CD4-positive, CD25-positive, alpha-beta regulatory T cell (primary cell): ENCODE results near the gene BABAM2. TPM values are rescaled to one million over a fixed set of nuclear protein-coding genes. Genes with fewer than 3 reads are reported as not detected.

ENCODE experiments used
- ATAC-seq, 2 donors: fragments of 150-1000 bp; cut with Tn5 transposase; one replicate each; pipeline ENCODE4 v1.10.0; 2021; ENCODE audit warnings: low read depth in 2 of 2, moderate number of reproducible peaks in 2 of 2, moderate library complexity in 1 of 2
- DNase-seq, 3 donors: peaks; one replicate each; pipeline versions ENCODE4 v3.0.0 to v3.0.0-alpha.2; 2012 to 2022; ENCODE audit warnings: mixed read lengths in 1 of 3
- H3K27ac ChIP-seq: one replicate; pipeline ENCODE4 v1.7.0; 2013; ENCODE audit warnings: mild to moderate bottlenecking, low read length; ENCODE audit not compliant: insufficient read depth, poor library complexity, severe bottlenecking
- H3K27me3 ChIP-seq: one replicate; pipeline ENCODE4 v1.7.0; 2013; ENCODE audit warnings: low read length; ENCODE audit not compliant: control insufficient read depth, insufficient read depth
- H3K36me3 ChIP-seq: one replicate; pipeline ENCODE4 v1.7.0; 2013; ENCODE audit warnings: mild to moderate bottlenecking, low read length, moderate library complexity; ENCODE audit not compliant: control insufficient read depth, insufficient read depth
- H3K4me1 ChIP-seq: 2 replicates; pipeline ENCODE4 v1.7.0; 2013; ENCODE audit warnings: mild to moderate bottlenecking, low read length; ENCODE audit not compliant: insufficient read depth, control insufficient read depth, poor library complexity, severe bottlenecking
- H3K4me3 ChIP-seq: one replicate; pipeline ENCODE4 v1.7.0; 2013; ENCODE audit warnings: low read depth, mild to moderate bottlenecking, low read length, moderate library complexity
- H3K9me3 ChIP-seq, 2 experiments: 1 replicate in 1 of 2; 2 replicates in 1 of 2; pipeline ENCODE4 v1.7.0; 2013; ENCODE audit warnings: low read length in 2 of 2, mild to moderate bottlenecking in 1 of 2, moderate library complexity in 1 of 2; ENCODE audit not compliant: control insufficient read depth in 2 of 2
- H3K27ac Mint-ChIP-seq, 3 donors: one replicate each; pipeline ENCODE4 v1.8.0; 2020 to 2022; ENCODE audit warnings: mild to moderate bottlenecking in 3 of 3, mixed read lengths in 3 of 3, moderate library complexity in 2 of 3
- H3K27me3 Mint-ChIP-seq: one replicate; pipeline ENCODE4 v1.8.0; 2022; ENCODE audit warnings: mild to moderate bottlenecking, mixed read lengths
- H3K36me3 Mint-ChIP-seq: one replicate; pipeline ENCODE4 v1.8.0; 2020; ENCODE audit warnings: mixed read lengths
- H3K4me1 Mint-ChIP-seq, 4 donors: one replicate each; pipeline ENCODE4 v1.8.0; 2020 to 2022; ENCODE audit warnings: mixed read lengths in 4 of 4, mild to moderate bottlenecking in 1 of 4
- H3K4me3 Mint-ChIP-seq, 4 donors: one replicate each; pipeline ENCODE4 v1.8.0; 2020 to 2022; ENCODE audit warnings: mild to moderate bottlenecking in 4 of 4, mixed read lengths in 4 of 4, moderate library complexity in 3 of 4
- H3K9me3 Mint-ChIP-seq, 7 donors: one replicate each; pipeline ENCODE4 v1.8.0; 2020 to 2022; ENCODE audit warnings: mixed read lengths in 7 of 7, mild to moderate bottlenecking in 3 of 7, moderate library complexity in 2 of 7
- polyA plus RNA-seq, 4 donors: library from polyadenylated mRNA; unstranded; fragments of 300-500 nt; fragmentation: Illumina TruSeq; gene quantifications; one replicate each; pipeline ENCODE4 v1.2.3, GENCODE V29; 2021
- total RNA-seq: library from RNA; stranded (reverse); gene quantifications from one replicate; pipeline ENCODE4 v1.2.3, GENCODE V29; 2022

BABAM2 gene
- total and polyA plus RNA-seq, 5 donors from 2014 or later, result 42.9 to 70.0 (median 58.5) TPM

GRCh38 chr2:28080911-28081310, 190.4 kb downstream of the BABAM2 start:
- H3K4me3 Mint-ChIP-seq, result no peak overlapping the region
- H3K27ac ChIP-seq, result no peak overlapping the region
- H3K27me3 Mint-ChIP-seq, result no peaks in the 10 kb centered on the region
- no peaks in the 10 kb centered on the region for H3K4me1 ChIP-seq
- no peaks in the 10 kb centered on the region for H3K36me3 ChIP-seq
- H3K4me3 ChIP-seq, result no peak overlapping the region
- ATAC-seq (no peak), DNase-seq (no peak)
- peaks cover 4 to 30% (median 16%) of the 10 kb centered on the region in 4 donors for H3K4me1 Mint-ChIP-seq
- no peaks in the 10 kb centered on the region for H3K9me3 Mint-ChIP-seq
- H3K9me3 ChIP-seq, result no peaks in the 10 kb centered on the region
- H3K27ac Mint-ChIP-seq, result no peak overlapping the region
- peaks cover 9% of the 10 kb centered on the region for H3K36me3 Mint-ChIP-seq
- no peaks in the 10 kb centered on the region for H3K27me3 ChIP-seq

DNA sequence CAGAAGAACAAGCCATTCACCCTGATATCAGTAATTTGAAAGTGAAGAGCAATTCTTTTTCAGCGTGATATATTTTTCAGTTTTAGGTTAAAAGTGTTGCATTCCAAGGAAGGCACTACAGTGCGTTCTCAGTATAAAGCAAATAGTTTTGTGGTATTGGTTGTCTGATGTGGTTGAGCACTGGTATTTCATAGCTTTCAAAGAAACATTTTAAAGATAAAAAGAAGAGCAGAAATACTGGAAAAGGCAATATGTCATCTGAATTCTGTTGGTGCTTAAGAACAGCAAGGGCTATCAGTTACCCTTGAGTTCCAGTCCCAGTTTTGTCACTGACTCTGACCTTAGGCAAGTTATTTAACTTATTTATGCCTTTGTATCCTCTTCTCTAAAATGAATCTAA, 191.6 kb downstream of the BABAM2 start:
- Mint-ChIP-seq H3K4me3 (no peak overlapping the region), H3K27me3 (no peaks in the 10 kb centered on the region), H3K4me1 (peaks cover 4 to 30% (median 17%) of the 10 kb centered on the region in 4 donors)

DNA sequence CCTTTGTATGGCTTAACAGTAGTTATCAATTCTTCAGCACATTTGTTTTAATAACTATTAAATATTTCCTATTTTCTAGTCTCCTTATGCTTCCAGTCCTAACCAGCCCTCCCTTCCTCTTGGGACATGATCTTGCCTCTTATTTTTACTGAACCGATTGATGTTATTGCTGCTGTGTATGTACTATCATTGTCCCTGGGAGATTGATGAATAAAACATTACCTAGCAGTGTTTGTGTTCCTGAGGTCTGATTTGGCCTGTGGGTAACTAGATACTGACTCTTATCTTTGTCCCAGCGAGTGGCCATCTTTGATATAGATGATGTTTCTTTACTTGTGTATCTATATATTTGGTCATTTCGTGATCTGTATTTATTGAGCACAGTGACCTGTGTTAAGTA, 192.9 kb downstream of the BABAM2 start:
- no peaks in the 10 kb centered on the region for H3K36me3 ChIP-seq
- Mint-ChIP-seq H3K27ac (peak overlapping the region in 1 of 3 donors; percentile 71), H3K4me3 (no peak overlapping the region), H3K4me1 (peaks cover 4 to 27% (median 17%) of the 10 kb centered on the region in 4 donors), H3K9me3 (no peaks in the 10 kb centered on the region), H3K36me3 (peaks cover 13% of the 10 kb centered on the region), H3K27me3 (no peaks in the 10 kb centered on the region)
- H3K27ac ChIP-seq, result no peak overlapping the region
- ATAC-seq (no peak), DNase-seq (no peak)
- H3K9me3 ChIP-seq, result no peaks in the 10 kb centered on the region
- H3K4me3 ChIP-seq, result no peak overlapping the region
- no peaks in the 10 kb centered on the region for H3K4me1 ChIP-seq
- no peaks in the 10 kb centered on the region for H3K27me3 ChIP-seq

More for the DNA sequence above, 191.6 kb downstream of the BABAM2 start:
- Histone ChIP-seq H3K27ac (no peak overlapping the region), H3K9me3 (no peaks in the 10 kb centered on the region), H3K4me1 (no peaks in the 10 kb centered on the region), H3K27me3 (no peaks in the 10 kb centered on the region), H3K36me3 (no peaks in the 10 kb centered on the region), H3K4me3 (no peak overlapping the region)
- H3K36me3 Mint-ChIP-seq, result peaks cover 12% of the 10 kb centered on the region
- H3K27ac Mint-ChIP-seq, result no peak overlapping the region
- ATAC-seq (no peak), DNase-seq (no peak)
- H3K9me3 Mint-ChIP-seq, result no peaks in the 10 kb centered on the region

DNA sequence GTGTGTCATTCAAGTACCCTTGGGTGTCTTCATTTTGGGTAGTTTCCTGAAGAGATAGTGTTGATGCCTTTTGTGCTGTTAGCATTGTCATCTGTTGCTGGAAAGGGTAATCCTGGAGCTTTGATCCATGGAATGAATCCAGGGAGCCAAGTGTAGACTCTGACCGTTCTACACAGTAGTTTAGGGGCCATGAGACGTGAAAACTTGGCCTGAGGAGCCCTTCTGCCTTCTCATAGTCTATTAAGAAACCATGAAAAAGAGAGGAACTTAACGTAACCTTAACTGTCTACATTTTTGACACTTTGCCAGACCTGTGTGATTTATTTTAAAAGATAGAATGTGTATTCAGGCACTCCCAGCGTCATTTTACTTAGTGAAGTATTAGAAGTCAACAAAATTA, 194.0 kb downstream of the BABAM2 start:
- no peaks in the 10 kb centered on the region for H3K27me3 Mint-ChIP-seq
- no peaks in the 10 kb centered on the region for H3K4me1 ChIP-seq
- no peak overlapping the region for H3K27ac ChIP-seq
- no peak overlapping the region for H3K27ac Mint-ChIP-seq
- no peak for DNase-seq
- H3K27me3 ChIP-seq, result no peaks in the 10 kb centered on the region
- H3K9me3 Mint-ChIP-seq, result no peaks in the 10 kb centered on the region
- peaks cover 17% of the 10 kb centered on the region for H3K36me3 Mint-ChIP-seq
- peaks cover 4 to 26% (median 18%) of the 10 kb centered on the region in 4 donors for H3K4me1 Mint-ChIP-seq
- no peaks in the 10 kb centered on the region for H3K36me3 ChIP-seq
- ATAC-seq, result no peak
- H3K4me3 Mint-ChIP-seq, result no peak overlapping the region
- no peak overlapping the region for H3K4me3 ChIP-seq
- H3K9me3 ChIP-seq, result no peaks in the 10 kb centered on the region

DNA sequence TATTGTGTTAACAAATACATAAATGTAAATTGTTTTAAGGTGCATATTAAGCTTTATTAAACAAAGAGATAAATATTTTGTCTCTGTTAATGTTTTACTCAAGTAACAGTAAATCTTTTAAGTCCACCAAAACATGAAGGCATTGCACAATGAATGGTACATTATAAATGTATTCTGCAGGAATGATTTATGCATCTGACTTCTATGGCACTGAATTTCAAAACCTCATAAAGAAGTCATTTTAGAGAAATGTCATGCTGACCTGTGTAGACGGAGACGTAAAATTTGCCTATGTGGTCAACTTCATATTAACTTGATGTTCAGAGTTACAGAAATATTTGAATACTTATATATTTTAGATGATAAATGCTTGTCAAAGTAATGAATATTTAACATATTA, 194.7 kb downstream of the BABAM2 start:
- Histone ChIP-seq H3K27ac (no peak overlapping the region), H3K9me3 (no peaks in the 10 kb centered on the region), H3K36me3 (no peaks in the 10 kb centered on the region), H3K4me3 (no peak overlapping the region), H3K27me3 (no peaks in the 10 kb centered on the region), H3K4me1 (no peaks in the 10 kb centered on the region)
- no peaks in the 10 kb centered on the region for H3K27me3 Mint-ChIP-seq
- DNase-seq, result no peak
- H3K36me3 Mint-ChIP-seq, result peaks cover 17% of the 10 kb centered on the region
- ATAC-seq, result no peak
- H3K4me1 Mint-ChIP-seq, result peaks cover 4 to 23% (median 18%) of the 10 kb centered on the region in 4 donors
- H3K4me3 Mint-ChIP-seq, result no peak overlapping the region
- no peaks in the 10 kb centered on the region for H3K9me3 Mint-ChIP-seq
- no peak overlapping the region for H3K27ac Mint-ChIP-seq

GRCh38 chr2:28086611-28087010, 196.1 kb downstream of the BABAM2 start:
- Histone ChIP-seq H3K4me1 (no peaks in the 10 kb centered on the region), H3K27ac (no peak overlapping the region), H3K36me3 (no peaks in the 10 kb centered on the region), H3K9me3 (no peaks in the 10 kb centered on the region), H3K4me3 (no peak overlapping the region), H3K27me3 (no peaks in the 10 kb centered on the region)
- no peaks in the 10 kb centered on the region for H3K9me3 Mint-ChIP-seq
- no peak for DNase-seq
- peaks cover 17% of the 10 kb centered on the region for H3K36me3 Mint-ChIP-seq
- peak overlapping the region in 1 of 3 donors; percentile 27 for H3K27ac Mint-ChIP-seq
- peaks cover 4 to 15% (median 7%) of the 10 kb centered on the region in 4 donors for H3K4me1 Mint-ChIP-seq
- no peak for ATAC-seq
- no peak overlapping the region for H3K4me3 Mint-ChIP-seq
- no peaks in the 10 kb centered on the region for H3K27me3 Mint-ChIP-seq

- H3K9me3 ChIP-seq, result no peaks in the 10 kb centered on the region
- peaks cover 0 to 13% (median under 1%) of the 10 kb centered on the region in 4 donors for H3K4me1 Mint-ChIP-seq
- H3K9me3 Mint-ChIP-seq, result no peaks in the 10 kb centered on the region
- no peak overlapping the region for H3K4me3 ChIP-seq
- H3K27ac Mint-ChIP-seq, result no peak overlapping the region
- no peaks in the 10 kb centered on the region for H3K27me3 ChIP-seq
- H3K4me3 Mint-ChIP-seq, result no peak overlapping the region
- peaks cover 13% of the 10 kb centered on the region for H3K36me3 Mint-ChIP-seq
- no peaks in the 10 kb centered on the region for H3K4me1 ChIP-seq
- H3K27ac ChIP-seq, result no peak overlapping the region
- ATAC-seq (no peak), DNase-seq (no peak)
- no peaks in the 10 kb centered on the region for H3K36me3 ChIP-seq
- H3K27me3 Mint-ChIP-seq, result no peaks in the 10 kb centered on the region
Observed at GRCh38 chr2:28088970-28089369, 198.4 kb downstream of the BABAM2 start.

DNA sequence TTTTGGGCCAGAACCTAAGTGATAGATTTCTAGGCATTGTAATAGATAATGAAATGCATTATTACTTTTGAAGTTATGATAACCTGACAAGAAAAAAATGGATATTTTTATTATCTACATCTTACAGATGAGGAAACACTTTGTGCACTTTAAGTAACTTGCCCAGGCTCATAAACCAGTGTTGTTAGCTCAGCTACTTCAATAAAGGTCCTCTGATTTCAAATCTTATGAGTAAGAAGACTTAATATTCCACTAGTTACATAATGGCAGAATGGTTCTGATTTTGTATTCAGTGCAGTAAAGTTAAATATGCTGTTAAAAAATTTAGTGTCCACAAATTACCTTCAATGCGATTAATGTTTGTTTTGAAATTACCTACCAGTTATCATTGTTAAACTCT, 199.0 kb downstream of the BABAM2 start:
- Mint-ChIP-seq H3K27me3 (no peaks in the 10 kb centered on the region), H3K4me3 (no peak overlapping the region), H3K9me3 (no peaks in the 10 kb centered on the region), H3K36me3 (peaks cover 13% of the 10 kb centered on the region), H3K4me1 (peaks cover 0 to 8% (median 0%) of the 10 kb centered on the region in 4 donors), H3K27ac (no peak overlapping the region)
- Histone ChIP-seq H3K4me3 (no peak overlapping the region), H3K9me3 (no peaks in the 10 kb centered on the region), H3K27me3 (no peaks in the 10 kb centered on the region), H3K27ac (no peak overlapping the region), H3K4me1 (no peaks in the 10 kb centered on the region), H3K36me3 (no peaks in the 10 kb centered on the region)
- ATAC-seq (no peak), DNase-seq (no peak)
